K562 (cell line): ENCODE results near the gene PIH1D1. TPM values are rescaled to one million over a fixed set of nuclear protein-coding genes. Genes with fewer than 3 reads are reported as not detected.

Experiments
- ELF1 ChIP-seq: fragments of 200-800 bp; sonication (Bioruptor generic); IDR thresholded peaks from 2 replicates; pipeline ENCODE4 v1.6.1; 2016; ENCODE audit warnings: missing genetic modification characterization, missing compliant biosample characterization
- ETV6 ChIP-seq, 3 experiments: fragments of 150-350 bp in 1 of 3; sonication (generic) in 1 of 3; formaldehyde crosslinking in 1 of 3; IDR thresholded peaks; 2 replicates each; pipeline versions ENCODE4 v1.6.1 to v1.8.0; 2014 to 2022; ENCODE audit warnings: borderline replicate concordance in 2 of 3, low read depth in 2 of 3, antibody characterized with exemption in 1 of 3, low read length in 1 of 3, mild to moderate bottlenecking in 1 of 3, missing genetic modification reagents in 1 of 3
- GABPB1 ChIP-seq: sonication (generic); formaldehyde crosslinking; IDR thresholded peaks from 2 replicates; pipeline ENCODE4 v1.8.0; 2022; ENCODE audit warnings: mild to moderate bottlenecking, missing genetic modification reagents
- MYC ChIP-seq, 2 experiments: fragments of 250-450 bp in 1 of 2; sonication (Bioruptor Pico) in 1 of 2; IDR thresholded peaks; 2 replicates each; pipeline versions ENCODE4 v1.5.1 to v1.6.1; 2012 to 2021; ENCODE audit warnings: low read depth in 2 of 2, borderline replicate concordance in 1 of 2, improper control_type of control experiment in 1 of 2, low read length in 1 of 2, mild to moderate bottlenecking in 1 of 2, moderate library complexity in 1 of 2
- OTX1 ChIP-seq: fragments of 450-650 bp; formaldehyde crosslinking; IDR thresholded peaks from 2 replicates; pipeline ENCODE4 v1.4.0; 2022; ENCODE audit warnings: mild to moderate bottlenecking
- POLR2G ChIP-seq: fragments of 200-400 bp; formaldehyde crosslinking; IDR thresholded peaks from 2 replicates; pipeline ENCODE4 v1.6.1; 2017; ENCODE audit warnings: low read depth, mild to moderate bottlenecking, antibody characterized with exemption, low read length, moderate library complexity
- POLR2H ChIP-seq: IDR thresholded peaks from 2 replicates; pipeline ENCODE4 v1.6.1; 2016; ENCODE audit warnings: missing genetic modification characterization, low read depth, mild to moderate bottlenecking, control low read depth, missing compliant biosample characterization, moderate library complexity
- POLR3G ChIP-seq: IDR thresholded peaks from 2 replicates; pipeline ENCODE4 v1.6.1; 2011; ENCODE audit not compliant: insufficient read length, insufficient replicate concordance; ENCODE audit errors: extremely low read depth
- REST ChIP-seq, 2 experiments: fragments of 450-650 bp; formaldehyde crosslinking in 1 of 2; IDR thresholded peaks; 2 replicates each; pipeline versions ENCODE4 v1.4.0 to v1.6.1; 2014 to 2020; ENCODE audit warnings: mild to moderate bottlenecking in 2 of 2, borderline replicate concordance in 1 of 2, low read depth in 1 of 2
- TEAD1 ChIP-seq, 2 experiments: fragments of 450-650 bp in 1 of 2; sonication (generic) in 1 of 2; formaldehyde crosslinking; IDR thresholded peaks; 2 replicates each; pipeline versions ENCODE4 v1.4.0 to v1.8.0; 2020 to 2022; ENCODE audit warnings: mild to moderate bottlenecking in 2 of 2, missing genetic modification reagents in 1 of 2
- ZBTB5 ChIP-seq: fragments of 450-650 bp; IDR thresholded peaks from 2 replicates; pipeline ENCODE4 v1.6.1; 2017; ENCODE audit warnings: antibody characterized with exemption
- ZFX ChIP-seq: sonication (generic); formaldehyde crosslinking; IDR thresholded peaks from 2 replicates; pipeline ENCODE4 v1.8.0; 2022; ENCODE audit warnings: mild to moderate bottlenecking, missing genetic modification reagents, moderate library complexity
- ZNF655 ChIP-seq: fragments of 250-450 bp; sonication (Bioruptor Pico); IDR thresholded peaks from 2 replicates; pipeline ENCODE4 v1.5.0; 2021
- ZNF778 ChIP-seq: fragments of 450-650 bp; formaldehyde crosslinking; IDR thresholded peaks from 2 replicates; pipeline ENCODE4 v1.4.0; 2020; ENCODE audit warnings: mild to moderate bottlenecking, moderate library complexity
- polyA plus RNA-seq, 8 experiments: library from polyadenylated mRNA; depleted of rRNA in 4 of 8; stranded (reverse) in 5 of 8; unstranded in 3 of 8; fragments of >200 nt; fragmentation: Nextera tagmentation in 2 of 8; fragmentation: Illumina TruSeq in 1 of 8; extraction: Ambion mirVana in 2 of 8; extraction: Trizol in 1 of 8; gene quantifications; 2 replicates each; pipeline versions ENCODE4 v1.2.1 to v1.2.3, GENCODE V29; 2011 to 2014; ENCODE audit warnings: inconsistent platforms in 1 of 8, missing spikeins in 1 of 8
- total RNA-seq, 7 experiments: library from RNA; depleted of rRNA in 6 of 7; stranded (reverse); fragments of >200 nt in 6 of 7; fragmentation: Illumina TruSeq in 2 of 7; extraction: Trizol in 2 of 7; gene quantifications; 2 replicates each; pipeline versions ENCODE4 v1.2.1 to v1.2.3, GENCODE V29; 2011 to 2021; ENCODE audit warnings: low replicate concordance in 1 of 7

The PIH1D1 gene
- total and polyA plus RNA-seq, 9 of the 15 experiments (the other 6 are each of a cell fraction or from before 2014, with no cell fraction given): 26.5 to 224 (median 137) TPM

GRCh38 chr19:49486710-49487276 lies 35.2 kb upstream of the PIH1D1 start (continued):
- no peak for TF ChIP-seq REST (IDR thresholded peaks at IDR 0.05; ENCODE audit: borderline replicate concordance)
- no peak for TF ChIP-seq REST (CRISPR knock-in tag; IDR thresholded peaks at IDR 0.05; ENCODE audit: low read depth)
- TF ChIP-seq ETV6 (IDR thresholded peaks at IDR 0.05; ENCODE audit: borderline replicate concordance in 1 of 2, low read depth in 2 of 2, low read length in 1 of 2): no peak
- no peak for TF ChIP-seq ETV6 (CRISPR knock-in tag; IDR thresholded peaks at IDR 0.05; ENCODE audit: borderline replicate concordance)
- no peak for TF ChIP-seq ZNF778
- no peak for TF ChIP-seq OTX1 (CRISPR knock-in tag)
- no peak for TF ChIP-seq ZBTB5
- TF ChIP-seq POLR3G: no peak
- no peak for TF ChIP-seq ELF1 (tag)
- no peak for TF ChIP-seq ZNF655 (CRISPR knock-in tag)
- TF ChIP-seq POLR2H (tag): no peak
- TF ChIP-seq GABPB1: no peak
- no peak for TF ChIP-seq MYC (IDR thresholded peaks at IDR 0.05; ENCODE audit: low read depth, low read length)
- TF ChIP-seq MYC (CRISPR knock-in tag; IDR thresholded peaks at IDR 0.05; ENCODE audit: borderline replicate concordance, low read depth): no peak
- TF ChIP-seq ZFX (CRISPR knock-in tag): peak; percentile 77
- no peak for TF ChIP-seq POLR2G
- TF ChIP-seq TEAD1 (CRISPR knock-in tag; IDR thresholded peaks at IDR 0.05): 0 out of 4 replicates have a peak, but pooled peaks have one; percentile 15 to 38
